Skeletal muscle tissue (tissue), 4 donors: ENCODE results near the gene ARRDC3. TPM values are rescaled to one million over a fixed set of nuclear protein-coding genes. Genes with fewer than 3 reads are reported as not detected.
"Not testable (repeated sequence)": the region's sequence is repeated elsewhere in the genome, so short reads cannot be mapped to it uniquely, and the experiment has no call there.

Experiments
- H3K27ac ChIP-seq: one replicate; pipeline ENCODE4 v1.7.0; 2013; ENCODE audit warnings: mild to moderate bottlenecking, low read depth, low read length, inconsistent platforms
- H3K27me3 ChIP-seq, 3 donors: one replicate each; pipeline ENCODE4 v1.7.0; 2013; ENCODE audit warnings: low read length in 3 of 3; ENCODE audit not compliant: control insufficient read depth in 3 of 3, insufficient read depth in 3 of 3
- H3K36me3 ChIP-seq, 3 donors: one replicate each; pipeline ENCODE4 v1.7.0; 2013; ENCODE audit warnings: low read length in 3 of 3; ENCODE audit not compliant: control insufficient read depth in 3 of 3, insufficient read depth in 3 of 3
- H3K4me1 ChIP-seq, 3 donors: one replicate each; pipeline ENCODE4 v1.7.0; 2013; ENCODE audit warnings: low read length in 3 of 3, mild to moderate bottlenecking in 3 of 3; ENCODE audit not compliant: control insufficient read depth in 3 of 3, insufficient read depth in 3 of 3
- H3K4me3 ChIP-seq, 3 donors: one replicate each; pipeline ENCODE4 v1.7.0; 2013; ENCODE audit warnings: low read length in 3 of 3
- H3K9ac ChIP-seq, 3 donors: one replicate each; pipeline ENCODE4 v1.7.0; 2013; ENCODE audit warnings: low read length in 3 of 3, mild to moderate bottlenecking in 3 of 3, moderate library complexity in 2 of 3, low read depth in 1 of 3
- H3K9me3 ChIP-seq, 3 donors: one replicate each; pipeline ENCODE4 v1.7.0; 2013; ENCODE audit warnings: low read length in 3 of 3; ENCODE audit not compliant: control insufficient read depth in 3 of 3
- total RNA-seq: library from RNA; depleted of rRNA; stranded (reverse); fragments of >200 nt; gene quantifications from one replicate; pipeline ENCODE4 v1.2.3, GENCODE V29; 2014
- donor health status: Osteomylitis.

Gene ARRDC3
- total RNA-seq, 1 donor from 2014 or later: 132 TPM

DNA sequence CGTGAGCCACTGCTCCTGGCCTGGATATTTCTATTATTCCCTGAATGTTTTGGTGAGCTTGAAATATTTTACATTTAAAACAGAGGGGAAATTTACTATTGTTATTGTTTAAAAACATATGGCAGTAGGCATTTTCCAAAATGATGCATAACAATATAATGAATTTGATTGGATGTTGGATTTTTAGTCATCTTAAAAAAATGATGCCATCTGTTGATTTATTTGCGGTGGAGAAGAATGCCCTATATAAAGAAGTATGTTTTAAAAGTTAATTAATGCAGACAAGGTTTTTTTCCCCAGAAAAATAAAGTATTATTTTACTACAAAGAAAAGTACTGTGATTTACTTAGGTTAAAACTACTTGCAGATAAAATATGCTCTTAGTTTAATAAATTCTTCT is 33.4 kb upstream of the ARRDC3 start:
- no peak overlapping the region for H3K4me3 ChIP-seq
- no peaks in the 10 kb centered on the region for H3K27me3 ChIP-seq
- H3K9ac ChIP-seq: no peak overlapping the region
- no peak overlapping the region for H3K27ac ChIP-seq
- no peaks in the 10 kb centered on the region for H3K9me3 ChIP-seq
- no peaks in the 10 kb centered on the region for H3K4me1 ChIP-seq
- H3K36me3 ChIP-seq: no peaks in the 10 kb centered on the region

DNA sequence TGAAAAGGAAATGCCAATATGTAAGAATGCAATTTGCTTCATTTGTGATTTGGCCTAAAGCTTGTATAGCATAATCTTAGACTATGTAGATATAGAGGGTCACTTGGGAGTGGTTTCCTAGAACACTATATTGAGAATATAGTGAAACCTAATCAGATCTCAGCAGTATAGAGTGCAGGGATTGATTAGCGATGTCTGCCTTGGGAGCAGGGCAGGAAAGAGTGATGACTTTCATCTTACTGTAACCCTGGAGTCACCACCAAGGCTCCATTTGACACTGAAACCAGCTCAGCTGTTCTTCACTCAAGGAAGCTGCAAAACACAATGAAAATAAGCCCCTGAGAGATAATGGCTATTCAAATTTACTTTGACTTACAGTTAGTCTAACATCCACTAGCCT is 26.2 kb upstream of the ARRDC3 start:
- H3K4me3 ChIP-seq: no peak overlapping the region
- no peak overlapping the region for H3K9ac ChIP-seq
- no peaks in the 10 kb centered on the region for H3K9me3 ChIP-seq
- H3K27me3 ChIP-seq: no peaks in the 10 kb centered on the region
- H3K27ac ChIP-seq: no peak overlapping the region
- no peaks in the 10 kb centered on the region for H3K36me3 ChIP-seq
- no peaks in the 10 kb centered on the region for H3K4me1 ChIP-seq

DNA sequence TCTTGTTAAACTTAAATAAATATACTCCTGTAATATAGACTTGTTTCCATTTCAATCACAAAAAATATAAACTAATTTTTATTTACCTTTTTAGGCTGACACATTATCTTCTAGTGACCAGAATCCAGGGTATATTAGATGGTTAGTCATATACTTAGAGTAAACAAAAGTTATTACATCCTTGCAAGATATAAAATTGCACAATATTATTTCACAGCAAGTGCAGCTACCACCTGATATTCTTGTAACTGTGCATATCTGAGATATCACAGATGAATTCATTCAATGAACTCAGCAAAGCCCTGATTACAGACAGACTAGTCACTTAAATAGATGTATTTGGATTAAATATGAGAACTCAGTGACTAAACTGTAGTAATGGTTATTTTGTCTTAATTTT is 25.6 kb upstream of the ARRDC3 start:
- no peak overlapping the region for H3K27ac ChIP-seq
- no peaks in the 10 kb centered on the region for H3K36me3 ChIP-seq

DNA sequence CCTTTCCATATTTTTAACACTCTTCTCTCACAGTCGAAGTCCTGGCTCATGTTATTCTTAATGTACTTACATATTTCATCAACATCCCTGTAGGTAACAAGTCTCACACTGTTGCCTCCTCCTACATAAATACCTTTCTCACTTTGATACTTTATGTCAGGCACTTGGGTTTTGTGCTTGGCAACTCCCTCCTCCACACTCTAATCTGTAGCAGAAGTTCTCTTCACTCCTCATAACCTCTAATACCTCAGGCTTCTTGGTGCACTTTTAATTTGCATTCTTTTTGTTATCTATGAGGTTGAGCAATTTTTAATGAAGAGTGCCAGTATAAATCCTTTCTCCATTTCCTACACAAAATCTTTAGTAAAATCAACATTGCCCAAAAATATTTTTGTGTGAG is 24.1 kb upstream of the ARRDC3 start:
- H3K36me3 ChIP-seq: no peaks in the 10 kb centered on the region
- no peak overlapping the region for H3K9ac ChIP-seq
- H3K9me3 ChIP-seq: no peaks in the 10 kb centered on the region
- no peak overlapping the region for H3K27ac ChIP-seq
- no peaks in the 10 kb centered on the region for H3K4me1 ChIP-seq
- no peaks in the 10 kb centered on the region for H3K27me3 ChIP-seq
- no peak overlapping the region for H3K4me3 ChIP-seq

More for the DNA sequence above, 25.6 kb upstream of the ARRDC3 start:
- Histone ChIP-seq H3K27me3 (no peaks in the 10 kb centered on the region), H3K9ac (no peak overlapping the region), H3K4me3 (no peak overlapping the region), H3K4me1 (no peaks in the 10 kb centered on the region), H3K9me3 (no peaks in the 10 kb centered on the region)

- Histone ChIP-seq H3K27ac (no peak overlapping the region), H3K4me3 (no peak overlapping the region), H3K9me3 (no peaks in the 10 kb centered on the region), H3K36me3 (no peaks in the 10 kb centered on the region), H3K9ac (no peak overlapping the region), H3K27me3 (no peaks in the 10 kb centered on the region), H3K4me1 (no peaks in the 10 kb centered on the region)
Measured at GRCh38 chr5:91403438-91403837, 20.3 kb upstream of the ARRDC3 start.

DNA sequence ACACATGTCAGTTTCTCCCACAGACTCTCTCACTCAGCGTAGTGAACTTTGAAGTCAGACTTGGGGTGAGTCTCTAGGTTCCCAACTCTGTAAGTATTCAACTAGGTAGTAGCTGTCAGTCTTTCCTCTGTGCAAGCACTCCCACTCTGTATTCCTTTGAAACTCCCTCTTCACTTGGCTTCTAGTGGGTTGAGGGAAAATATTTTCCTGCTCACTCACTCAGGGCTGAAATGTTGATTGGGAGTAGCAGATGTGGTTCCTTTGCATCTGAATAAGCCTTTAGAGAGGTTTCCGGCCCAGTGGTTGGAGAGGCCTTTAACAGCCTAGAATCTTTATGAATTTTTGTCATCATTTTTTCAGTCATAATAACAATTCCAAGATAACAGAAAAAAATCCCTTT is 18.1 kb upstream of the ARRDC3 start:
- H3K4me3 ChIP-seq: no peak overlapping the region
- H3K27ac ChIP-seq: no peak overlapping the region
- no peaks in the 10 kb centered on the region for H3K9me3 ChIP-seq
- H3K4me1 ChIP-seq: no peaks in the 10 kb centered on the region
- H3K9ac ChIP-seq: no peak overlapping the region
- H3K27me3 ChIP-seq: no peaks in the 10 kb centered on the region
- no peaks in the 10 kb centered on the region for H3K36me3 ChIP-seq

GRCh38 chr5:91397791-91398190 is 14.7 kb upstream of the ARRDC3 start:
- Histone ChIP-seq H3K9ac (no peak overlapping the region), H3K36me3 (no peaks in the 10 kb centered on the region), H3K9me3 (no peaks in the 10 kb centered on the region), H3K4me1 (no peaks in the 10 kb centered on the region), H3K27ac (no peak overlapping the region), H3K4me3 (no peak overlapping the region), H3K27me3 (no peaks in the 10 kb centered on the region)

DNA sequence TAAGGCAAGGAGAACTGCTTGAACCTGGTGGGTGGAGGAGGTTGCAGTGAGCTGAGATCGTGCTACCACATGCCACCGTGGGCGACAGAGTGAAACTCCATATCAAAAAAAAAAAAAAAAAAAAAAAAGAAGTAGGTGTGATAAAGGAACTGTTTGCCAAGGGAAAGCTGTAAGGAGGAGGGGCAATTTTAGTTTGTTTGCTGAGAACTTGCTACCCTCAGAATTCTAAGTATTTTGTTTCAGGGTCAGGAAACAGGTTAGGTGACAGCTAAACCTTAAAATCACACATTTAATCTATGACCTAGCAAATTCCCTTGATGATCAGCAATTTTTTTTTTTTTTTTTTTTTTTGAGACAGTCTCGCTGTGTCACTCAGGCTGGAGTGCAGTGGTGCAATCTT is 7.2 kb upstream of the ARRDC3 start:
- Histone ChIP-seq H3K27ac (no peak overlapping the region), H3K4me1 (no peaks in the 10 kb centered on the region)

DNA sequence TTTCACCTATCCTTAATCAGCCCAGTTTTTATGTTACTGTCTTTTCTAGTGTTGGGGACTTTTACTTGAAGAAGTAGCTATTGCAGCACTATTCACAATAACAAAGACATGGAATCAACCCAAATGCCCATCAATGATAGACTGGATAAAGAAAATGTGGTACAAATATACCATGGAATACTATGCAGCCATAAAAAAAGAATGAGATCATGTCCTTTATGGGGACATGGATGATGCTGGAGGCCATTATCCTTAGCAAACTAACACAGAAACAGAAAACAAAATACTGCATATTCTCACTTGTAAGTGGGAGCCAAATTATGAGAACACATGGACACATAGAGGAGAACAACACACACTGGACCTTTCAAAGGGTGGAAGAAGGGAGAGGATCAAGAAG is 6.4 kb upstream of the ARRDC3 start:
- H3K4me1 ChIP-seq, H3K9ac ChIP-seq, H3K4me3 ChIP-seq, H3K27ac ChIP-seq, H3K27me3 ChIP-seq, H3K9me3 ChIP-seq, H3K36me3 ChIP-seq: not testable (repeated sequence)

More for the DNA sequence above, 7.2 kb upstream of the ARRDC3 start:
- Histone ChIP-seq H3K36me3 (no peaks in the 10 kb centered on the region), H3K4me3 (no peak overlapping the region), H3K9me3 (no peaks in the 10 kb centered on the region), H3K9ac (no peak overlapping the region), H3K27me3 (no peaks in the 10 kb centered on the region)

DNA sequence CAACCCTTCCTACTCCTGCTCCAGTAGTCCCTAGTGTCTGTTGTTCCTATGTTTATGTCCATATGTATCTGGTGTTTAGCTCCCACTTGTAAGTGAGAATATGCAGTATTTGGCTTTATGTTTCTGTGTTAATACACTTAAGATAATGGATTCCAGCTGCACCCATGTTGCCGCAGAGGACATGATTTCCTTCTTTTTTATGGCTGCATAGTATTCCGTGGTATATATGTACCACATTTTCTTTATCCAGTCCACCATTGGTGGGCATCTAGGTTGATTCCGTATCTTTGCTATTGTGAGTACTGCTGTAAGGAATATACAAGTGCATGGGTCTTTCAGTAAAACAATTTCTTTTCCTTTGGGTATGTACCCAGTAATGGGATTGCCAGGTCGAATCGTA is 5.2 kb upstream of the ARRDC3 start:
- Histone ChIP-seq H3K9me3 (no peaks in the 10 kb centered on the region), H3K36me3 (no peaks in the 10 kb centered on the region), H3K4me3 (no peak overlapping the region), H3K4me1 (peaks cover 0 to 10% (median 7%) of the 10 kb centered on the region in 3 donors), H3K9ac (no peak overlapping the region), H3K27ac (no peak overlapping the region), H3K27me3 (no peaks in the 10 kb centered on the region)

DNA sequence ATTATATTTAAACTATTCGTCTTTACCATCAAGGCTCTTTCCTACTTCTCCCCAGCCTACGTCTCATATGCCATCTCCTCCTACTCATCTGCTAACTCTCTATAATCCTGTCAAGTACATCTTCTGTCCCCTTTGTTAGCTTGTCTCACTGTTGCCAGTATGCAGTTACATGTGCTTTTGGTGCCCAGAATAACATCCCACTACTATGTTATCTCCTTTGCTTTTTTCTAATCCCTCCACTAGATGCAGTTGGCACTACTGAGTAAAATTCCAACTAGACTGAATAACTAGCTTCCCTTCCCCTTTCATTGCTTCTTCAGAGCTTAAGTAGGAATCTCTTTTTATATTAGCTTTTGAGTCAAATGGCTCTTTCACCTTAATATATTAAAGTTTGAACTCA is 3.0 kb upstream of the ARRDC3 start:
- Histone ChIP-seq H3K9me3 (no peaks in the 10 kb centered on the region), H3K27ac (no peak overlapping the region), H3K9ac (no peak overlapping the region), H3K4me1 (peaks cover 0 to 10% (median 7%) of the 10 kb centered on the region in 3 donors), H3K27me3 (no peaks in the 10 kb centered on the region), H3K4me3 (no peak overlapping the region), H3K36me3 (no peaks in the 10 kb centered on the region)
